Measurements from ENCODE around the gene PCDHB5.
"Not testable (repeated sequence)": the region's sequence is repeated elsewhere in the genome, so short reads cannot be mapped to it uniquely, and the experiment has no call there.

The PCDHB5 gene

DNA sequence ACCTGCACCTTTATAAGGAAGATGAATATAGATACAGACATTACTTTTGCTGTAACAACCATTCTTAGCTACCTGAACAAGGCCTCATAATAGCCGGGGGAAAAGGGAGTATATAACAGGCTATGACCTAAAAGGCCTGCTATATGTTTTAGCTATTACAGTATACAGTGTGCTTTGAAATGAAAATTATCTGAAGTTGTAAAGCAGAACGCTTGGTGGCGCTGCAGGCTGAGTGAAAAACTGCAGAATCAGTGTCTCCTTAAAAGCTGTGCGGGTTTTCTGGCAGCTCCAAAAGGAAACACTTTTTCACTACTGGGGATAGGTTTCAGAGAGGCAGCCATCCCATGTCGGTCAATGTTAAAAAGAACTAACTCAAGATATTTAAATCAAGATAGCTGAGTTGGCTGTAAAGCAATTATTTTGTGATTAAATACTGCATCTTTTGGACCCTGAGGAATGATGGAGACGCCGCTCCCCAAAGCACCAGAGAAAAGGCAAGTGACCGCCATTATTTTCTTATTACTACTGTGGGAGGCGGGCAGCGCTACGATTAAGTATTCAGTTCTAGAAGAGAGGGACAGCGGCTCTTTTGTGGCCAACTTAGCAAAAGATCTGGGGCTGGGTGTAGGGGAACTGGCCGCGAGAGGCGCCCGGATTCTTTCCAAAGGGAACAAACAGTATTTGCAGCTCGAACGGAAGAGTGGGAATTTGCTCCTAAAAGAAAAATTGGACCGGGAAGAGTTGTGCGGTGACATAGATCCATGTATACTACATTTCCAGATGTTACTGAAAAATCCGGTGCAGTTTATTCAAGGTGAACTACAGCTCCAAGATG is 20.8 kb downstream of the PCDHB5 start:
- DNase-seq: no peak

DNA sequence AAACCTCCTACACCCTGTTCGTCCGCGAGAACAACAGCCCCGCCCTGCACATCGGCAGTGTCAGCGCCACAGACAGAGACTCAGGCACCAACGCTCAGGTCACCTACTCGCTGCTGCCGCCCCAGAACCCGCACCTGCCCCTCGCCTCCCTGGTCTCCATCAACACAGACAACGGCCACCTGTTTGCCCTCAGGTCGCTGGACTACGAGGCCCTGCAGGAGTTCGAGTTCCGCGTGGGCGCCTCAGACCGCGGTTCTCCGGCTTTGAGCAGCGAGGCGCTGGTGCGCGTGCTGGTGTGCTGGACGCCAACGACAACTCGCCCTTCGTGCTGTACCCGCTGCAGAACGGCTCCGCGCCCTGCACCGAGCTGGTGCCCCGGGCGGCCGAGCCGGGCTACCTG is 22.4 kb downstream of the PCDHB5 start:
- DNase-seq: not testable (repeated sequence)

DNA sequence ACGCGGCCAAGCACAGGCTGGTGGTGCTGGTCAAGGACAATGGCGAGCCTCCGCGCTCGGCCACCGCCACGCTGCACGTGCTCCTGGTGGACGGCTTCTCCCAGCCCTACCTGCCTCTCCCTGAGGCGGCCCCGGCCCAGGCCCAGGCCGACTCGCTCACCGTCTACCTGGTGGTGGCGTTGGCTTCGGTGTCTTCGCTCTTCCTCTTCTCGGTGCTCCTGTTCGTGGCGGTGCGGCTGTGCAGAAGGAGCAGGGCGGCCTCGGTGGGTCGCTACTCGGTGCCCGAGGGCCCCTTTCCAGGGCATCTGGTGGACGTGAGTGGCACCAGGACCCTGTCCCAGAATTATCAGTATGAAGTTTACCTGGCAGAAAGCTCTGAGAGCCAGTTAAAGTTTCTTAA is 22.9 kb downstream of the PCDHB5 start:
- not testable (repeated sequence) for DNase-seq

DNA sequence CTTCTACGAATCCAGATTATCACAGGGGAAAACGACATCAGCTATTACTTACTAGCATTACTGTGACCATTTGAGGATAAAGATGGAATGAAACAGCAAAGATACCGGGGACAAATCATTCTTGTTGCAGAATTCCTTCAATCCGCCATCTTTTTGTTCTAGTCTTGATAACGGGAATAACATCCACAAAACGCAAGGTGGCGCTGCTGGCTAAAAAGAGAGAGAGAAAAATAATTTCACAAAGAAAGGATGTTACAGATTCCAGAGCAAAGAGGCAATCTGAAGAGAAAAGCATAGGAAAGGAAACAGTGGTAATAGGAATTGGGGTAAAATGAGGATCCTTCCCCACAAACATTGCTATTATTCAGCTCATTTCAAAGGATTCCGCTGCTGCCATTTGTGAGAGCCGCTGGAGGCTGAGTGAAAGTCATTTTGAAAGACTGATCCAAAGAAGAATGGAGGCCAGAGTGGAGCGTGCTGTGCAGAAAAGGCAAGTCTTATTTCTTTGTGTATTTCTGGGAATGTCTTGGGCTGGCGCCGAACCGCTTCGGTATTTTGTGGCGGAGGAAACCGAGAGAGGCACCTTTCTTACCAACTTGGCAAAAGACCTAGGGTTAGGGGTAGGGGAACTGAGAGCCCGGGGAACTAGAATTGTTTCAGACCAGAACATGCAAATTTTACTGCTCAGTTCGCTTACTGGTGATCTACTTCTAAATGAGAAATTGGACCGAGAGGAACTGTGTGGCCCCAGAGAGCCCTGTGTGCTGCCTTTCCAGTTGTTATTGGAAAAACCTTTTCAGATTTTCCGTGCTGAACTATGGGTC is 37.6 kb downstream of the PCDHB5 start, which contains the start of gene PCDHB7:
TSS of gene PCDHB7 (plus strand) at position 264 of the 824 bp plus-strand sequence. CDS start at position 456, 192 bp downstream.
- DNase-seq: no peak

DNA sequence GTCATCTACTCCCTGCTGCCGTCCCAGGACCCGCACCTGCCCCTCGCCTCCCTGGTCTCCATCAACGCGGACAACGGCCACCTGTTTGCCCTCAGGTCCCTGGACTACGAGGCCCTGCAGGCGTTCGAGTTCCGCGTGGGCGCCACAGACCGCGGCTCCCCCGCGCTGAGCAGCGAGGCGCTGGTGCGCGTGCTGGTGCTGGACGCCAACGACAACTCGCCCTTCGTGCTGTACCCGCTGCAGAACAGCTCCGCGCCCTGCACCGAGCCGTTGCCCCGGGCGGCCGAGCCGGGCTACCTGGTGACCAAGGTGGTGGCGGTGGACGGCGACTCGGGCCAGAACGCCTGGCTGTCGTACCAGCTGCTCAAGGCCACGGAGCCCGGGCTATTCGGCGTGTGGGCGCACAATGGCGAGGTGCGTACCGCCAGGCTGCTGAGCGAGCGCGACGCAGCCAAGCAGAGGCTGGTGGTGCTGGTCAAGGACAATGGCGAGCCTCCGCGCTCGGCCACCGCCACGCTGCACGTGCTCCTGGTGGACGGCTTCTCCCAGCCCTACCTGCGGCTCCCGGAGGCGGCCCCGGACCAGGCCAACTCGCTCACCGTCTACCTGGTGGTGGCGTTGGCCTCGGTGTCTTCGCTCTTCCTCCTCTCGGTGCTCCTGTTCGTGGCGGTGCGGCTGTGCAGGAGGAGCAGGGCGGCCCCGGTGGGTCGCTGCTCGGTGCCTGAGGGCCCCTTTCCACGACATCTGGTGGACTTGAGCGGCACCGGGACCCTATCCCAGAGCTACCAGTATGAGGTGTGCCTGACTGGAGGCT is 39.5 kb downstream of the PCDHB5 start:
- DNase-seq: not testable (repeated sequence)

- DNase-seq: no peak
Observed at GRCh38 chr5:141175933-141176332, 40.9 kb downstream of the PCDHB5 start.

GRCh38 chr5:141177577-141178191 is 42.7 kb downstream of the PCDHB5 start, which contains the start of gene PCDHB8:
Gene PCDHB8 (plus strand): TSS chr5:141177790. CDS start chr5:141178035, 245 bp downstream.
- DNase-seq: not testable (repeated sequence)

DNA sequence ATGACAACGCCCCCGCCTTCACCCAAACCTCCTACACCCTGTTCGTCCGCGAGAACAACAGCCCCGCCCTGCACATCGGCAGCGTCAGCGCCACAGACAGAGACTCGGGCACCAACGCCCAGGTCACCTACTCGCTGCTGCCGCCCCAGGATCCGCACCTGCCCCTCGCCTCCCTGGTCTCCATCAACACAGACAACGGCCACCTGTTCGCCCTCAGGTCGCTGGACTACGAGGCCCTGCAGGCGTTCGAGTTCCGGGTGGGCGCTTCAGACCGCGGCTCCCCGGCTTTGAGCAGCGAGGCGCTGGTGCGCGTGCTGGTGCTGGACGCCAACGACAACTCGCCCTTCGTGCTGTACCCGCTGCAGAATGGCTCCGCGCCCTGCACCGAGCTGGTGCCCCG is 44.4 kb downstream of the PCDHB5 start:
- DNase-seq: not testable (repeated sequence)

- DNase-seq: not testable (repeated sequence)
Observed at GRCh38 chr5:141179876-141180275, 44.9 kb downstream of the PCDHB5 start.

DNA sequence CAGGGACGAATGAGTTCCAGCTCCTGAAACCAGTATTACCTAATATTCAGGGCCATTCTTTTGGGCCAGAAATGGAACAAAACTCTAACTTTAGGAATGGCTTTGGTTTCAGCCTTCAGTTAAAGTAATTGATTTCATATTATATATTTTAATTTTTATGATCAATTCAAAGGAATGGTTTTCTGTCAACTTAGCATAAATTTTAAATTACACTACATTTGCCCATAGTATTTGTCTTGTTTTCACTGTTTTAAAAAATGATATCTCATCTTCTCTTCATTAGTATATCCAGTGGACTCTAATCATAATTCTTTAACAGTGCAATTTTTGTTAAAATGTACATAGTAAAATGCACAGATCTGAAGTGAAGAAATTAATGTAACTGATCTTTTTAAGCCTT is 45.3 kb downstream of the PCDHB5 start:
- DNase-seq: no peak

DNA sequence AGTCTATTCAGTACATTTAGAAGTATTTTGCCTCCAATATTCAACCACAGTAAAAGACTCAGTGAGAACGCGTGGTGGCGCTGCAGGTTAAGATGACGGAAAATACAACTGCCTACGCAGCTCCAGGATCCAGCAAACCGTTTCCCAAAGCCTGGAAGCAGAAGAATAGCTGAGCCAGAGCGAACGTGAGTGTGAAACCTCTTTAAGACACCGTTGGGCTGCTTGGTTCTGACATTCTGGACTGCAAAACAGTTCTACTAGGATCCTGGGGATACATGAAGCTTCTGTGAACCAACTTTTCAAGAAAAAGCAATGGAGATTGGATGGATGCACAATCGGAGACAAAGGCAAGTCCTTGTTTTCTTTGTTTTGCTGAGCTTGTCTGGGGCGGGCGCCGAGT is 47.2 kb downstream of the PCDHB5 start, which contains the start of gene PCDHB16:
TSS of gene PCDHB16 (plus strand) at position 140 of the 400 bp plus-strand sequence. CDS start at position 313, 173 bp downstream.
- DNase-seq: no peak

DNA sequence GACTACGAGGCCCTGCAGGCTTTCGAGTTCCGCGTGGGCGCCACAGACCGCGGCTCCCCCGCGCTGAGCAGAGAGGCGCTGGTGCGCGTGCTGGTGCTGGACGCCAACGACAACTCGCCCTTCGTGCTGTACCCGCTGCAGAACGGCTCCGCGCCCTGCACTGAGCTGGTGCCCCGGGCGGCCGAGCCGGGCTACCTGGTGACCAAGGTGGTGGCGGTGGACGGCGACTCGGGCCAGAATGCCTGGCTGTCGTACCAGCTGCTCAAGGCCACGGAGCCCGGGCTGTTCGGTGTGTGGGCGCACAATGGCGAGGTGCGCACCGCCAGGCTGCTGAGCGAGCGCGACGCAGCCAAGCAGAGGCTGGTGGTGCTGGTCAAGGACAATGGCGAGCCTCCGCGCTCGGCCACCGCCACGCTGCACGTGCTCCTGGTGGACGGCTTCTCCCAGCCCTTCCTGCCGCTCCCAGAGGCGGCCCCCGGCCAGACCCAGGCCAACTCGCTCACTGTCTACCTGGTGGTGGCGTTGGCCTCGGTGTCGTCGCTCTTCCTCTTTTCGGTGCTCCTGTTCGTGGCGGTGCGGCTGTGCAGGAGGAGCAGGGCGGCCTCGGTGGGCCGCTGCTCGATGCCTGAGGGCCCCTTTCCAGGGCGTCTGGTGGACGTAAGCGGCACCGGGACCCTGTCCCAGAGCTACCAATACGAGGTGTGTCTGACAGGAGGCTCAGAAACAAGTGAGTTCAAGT is 49.3 kb downstream of the PCDHB5 start:
- not testable (repeated sequence) for DNase-seq

GRCh38 chr5:141186897-141187512 is 52.0 kb downstream of the PCDHB5 start, which contains the start of gene PCDHB9:
Gene PCDHB9 (plus strand): TSS chr5:141187161. CDS start chr5:141187319, 158 bp downstream.
- DNase-seq: no peak
